Gastroesophageal sphincter (tissue), 4 donors: ENCODE data around the gene VAV2. TPM values are rescaled to one million over a fixed set of nuclear protein-coding genes. Genes with fewer than 3 reads are reported as not detected.

Experiments used
- ATAC-seq: fragments of 150-250 bp; one replicate; pipeline ENCODE4 v1.9.1; 2016; ENCODE audit warnings: mild to moderate bottlenecking, moderate library complexity
- H3K27ac ChIP-seq, 4 donors: fragments of 200-600 bp; sonication (generic) in 3 of 4; 1 replicate in 3 of 4; 2 replicates in 1 of 4; pipeline ENCODE4 v1.5.1; 2016 to 2019
- H3K27me3 ChIP-seq: fragments of 200-600 bp; sonication (generic); one replicate; pipeline ENCODE4 v1.5.1; 2019
- H3K36me3 ChIP-seq, 2 donors: fragments of 200-600 bp; sonication (generic); one replicate each; pipeline ENCODE4 v1.5.1; 2019; ENCODE audit warnings: control low read depth in 1 of 2
- H3K4me1 ChIP-seq, 3 donors: fragments of 200-600 bp; sonication (generic); 1 replicate in 2 of 3; 2 replicates in 1 of 3; pipeline ENCODE4 v1.5.1; 2016 to 2019; ENCODE audit warnings: control low read depth in 2 of 3
- H3K4me3 ChIP-seq, 2 donors: fragments of 200-600 bp; sonication (generic); one replicate each; pipeline ENCODE4 v1.5.1; 2019; ENCODE audit warnings: mild to moderate bottlenecking in 1 of 2, moderate library complexity in 1 of 2
- H3K9me3 ChIP-seq, 3 donors: fragments of 200-600 bp; sonication (generic); one replicate each; pipeline ENCODE4 v1.5.1; 2017 to 2019; ENCODE audit warnings: control low read depth in 2 of 3
- CTCF ChIP-seq, 4 experiments: fragments of 200-600 bp in 2 of 4; fragments of 450-650 bp in 2 of 4; sonication (generic) in 1 of 4; IDR thresholded peaks; one replicate each; pipeline ENCODE4 v1.5.1; 2017 to 2019; ENCODE audit warnings: antibody characterized with exemption in 4 of 4, mild to moderate bottlenecking in 2 of 4, moderate library complexity in 2 of 4
- EP300 ChIP-seq: sonication (generic); formaldehyde crosslinking; IDR thresholded peaks from one replicate; pipeline ENCODE4 v1.6.1; 2017; ENCODE audit warnings: antibody characterized with exemption, mild to moderate bottlenecking
- POLR2A ChIP-seq, 2 donors: fragments of 450-650 bp; IDR thresholded peaks; one replicate each; pipeline ENCODE4 v1.6.1; 2017; ENCODE audit warnings: antibody characterized with exemption in 2 of 2, mild to moderate bottlenecking in 2 of 2, moderate library complexity in 1 of 2
- POLR2AphosphoS5 ChIP-seq: sonication (generic); formaldehyde crosslinking; IDR thresholded peaks from one replicate; pipeline ENCODE4 v1.6.1; 2017; ENCODE audit warnings: antibody characterized with exemption
- WGBS, 2 donors: methylation state at CpG; one replicate each; pipeline ENCODE4 v1.1.5; 2018; ENCODE audit warnings: low coverage in 1 of 2; 5-methylcytosine and 5-hydroxymethylcytosine counted together
- total RNA-seq, 4 donors: library from RNA; depleted of rRNA; stranded (reverse); fragments of >200 nt; gene quantifications; one replicate each; pipeline ENCODE4 v1.1.0, GENCODE V29; 2016

Gene VAV2
- total RNA-seq, 4 donors from 2014 or later, result 7.7 to 16.8 (median 8.9) TPM

- Histone ChIP-seq H3K9me3 (no peaks in the 10 kb centered on the region), H3K4me3 (no peak overlapping the region), H3K36me3 (peaks cover 0 to 55% of the 10 kb centered on the region in 2 donors), H3K4me1 (peaks cover 0 to 14% (median 0%) of the 10 kb centered on the region in 3 donors), H3K27me3 (no peaks in the 10 kb centered on the region), H3K27ac (no peak overlapping the region)
- WGBS, 2 donors, result 90 to 100% methylated on average over 1 to 5 of the region's 13 CpGs
- no peak for ATAC-seq
- TF ChIP-seq POLR2AphosphoS5, result no peak
- no peak for TF ChIP-seq POLR2A (IDR thresholded peaks at IDR 0.05)
- TF ChIP-seq CTCF (IDR thresholded peaks at IDR 0.05), result no peak
- TF ChIP-seq EP300, result no peak
Observed at GRCh38 chr9:133811471-133811870, 180.7 kb downstream of the VAV2 start.

GRCh38 chr9:133810556-133811195 lies 181.4 kb downstream of the VAV2 start:
- H3K9me3 ChIP-seq, result no peaks in the 10 kb centered on the region
- no peak overlapping the region for H3K27ac ChIP-seq
- TF ChIP-seq POLR2A (IDR thresholded peaks at IDR 0.05), result no peak
- no peak for TF ChIP-seq CTCF (IDR thresholded peaks at IDR 0.05)
- TF ChIP-seq POLR2AphosphoS5, result no peak
- TF ChIP-seq EP300, result no peak
- no peak for ATAC-seq
- peaks cover 0 to 63% of the 10 kb centered on the region in 2 donors for H3K36me3 ChIP-seq
- WGBS, 2 donors, result no CpG with 5 or more reads among the region's 23 CpGs
- H3K4me1 ChIP-seq, result peaks cover 0 to 14% (median 0%) of the 10 kb centered on the region in 3 donors
- H3K27me3 ChIP-seq, result no peaks in the 10 kb centered on the region
- no peak overlapping the region for H3K4me3 ChIP-seq

- Histone ChIP-seq H3K4me1 (peaks cover 0 to 7% (median 0%) of the 10 kb centered on the region in 3 donors), H3K27me3 (no peaks in the 10 kb centered on the region), H3K9me3 (no peaks in the 10 kb centered on the region), H3K27ac (no peak overlapping the region), H3K36me3 (peaks cover 0 to 75% of the 10 kb centered on the region in 2 donors), H3K4me3 (no peak overlapping the region)
- no peak for TF ChIP-seq CTCF (IDR thresholded peaks at IDR 0.05)
- no peak for TF ChIP-seq EP300
- TF ChIP-seq POLR2A (IDR thresholded peaks at IDR 0.05), result no peak
- TF ChIP-seq POLR2AphosphoS5, result no peak
- WGBS, 2 donors, result 100% methylated on average over 1 of the region's 7 CpGs; no CpG with 5 or more reads in 1 of the 2 donors
- ATAC-seq, result no peak
Observed at GRCh38 chr9:133809335-133809734, 182.8 kb downstream of the VAV2 start.

GRCh38 chr9:133807818-133808217 lies 184.3 kb downstream of the VAV2 start:
- H3K4me1 ChIP-seq, result peaks cover 0 to 7% (median 0%) of the 10 kb centered on the region in 3 donors
- no peak overlapping the region for H3K4me3 ChIP-seq
- TF ChIP-seq CTCF (IDR thresholded peaks at IDR 0.05), result no peak
- no peak for TF ChIP-seq POLR2A (IDR thresholded peaks at IDR 0.05)
- TF ChIP-seq EP300, result no peak
- no peak for TF ChIP-seq POLR2AphosphoS5
- H3K9me3 ChIP-seq, result no peaks in the 10 kb centered on the region
- ATAC-seq, result no peak
- H3K36me3 ChIP-seq, result peaks cover 0 to 82% of the 10 kb centered on the region in 2 donors
- WGBS, 2 donors, result no CpG with 5 or more reads among the region's 13 CpGs
- H3K27me3 ChIP-seq, result no peaks in the 10 kb centered on the region
- H3K27ac ChIP-seq, result no peak overlapping the region

- peaks cover 0 to 7% (median 0%) of the 10 kb centered on the region in 3 donors for H3K4me1 ChIP-seq
- no peak overlapping the region for H3K27ac ChIP-seq
- H3K36me3 ChIP-seq, result peaks cover 0 to 80% of the 10 kb centered on the region in 2 donors
- H3K9me3 ChIP-seq, result no peaks in the 10 kb centered on the region
- H3K27me3 ChIP-seq, result no peaks in the 10 kb centered on the region
- ATAC-seq, result no peak
- no peak overlapping the region for H3K4me3 ChIP-seq
- WGBS, 2 donors, result no CpG with 5 or more reads among the region's 14 CpGs
- TF ChIP-seq POLR2A (IDR thresholded peaks at IDR 0.05) (no peak), CTCF (IDR thresholded peaks at IDR 0.05) (no peak), POLR2AphosphoS5 (no peak), EP300 (no peak)
Observed at GRCh38 chr9:133807037-133807436, 185.1 kb downstream of the VAV2 start.
